Nephron progenitor cell (in vitro differentiated cells): ENCODE measurements around the gene ATRNL1.

Source experiments
- DNase-seq: peaks from one replicate; pipeline ENCODE4 v3.0.0; 2021
- H3K27ac Mint-ChIP-seq: 2 replicates; pipeline ENCODE4 v1.8.0; 2021; ENCODE audit warnings: mild to moderate bottlenecking, moderate library complexity, mixed read lengths
- H3K27me3 Mint-ChIP-seq: 2 replicates; pipeline ENCODE4 v1.8.0; 2021; ENCODE audit warnings: mild to moderate bottlenecking, low read depth, mixed read lengths; ENCODE audit not compliant: poor library complexity
- H3K36me3 Mint-ChIP-seq: 2 replicates; pipeline ENCODE4 v1.8.0; 2021; ENCODE audit warnings: low read depth, mixed read lengths
- H3K4me1 Mint-ChIP-seq: 2 replicates; pipeline ENCODE4 v1.8.0; 2021; ENCODE audit warnings: mixed read lengths
- H3K4me3 Mint-ChIP-seq: 2 replicates; pipeline ENCODE4 v1.8.0; 2021; ENCODE audit warnings: mild to moderate bottlenecking, moderate library complexity, mixed read lengths
- H3K9me3 Mint-ChIP-seq: 2 replicates; pipeline ENCODE4 v1.8.0; 2021; ENCODE audit warnings: mild to moderate bottlenecking, moderate library complexity, mixed read lengths
- TF ChIP-seq, protein P1 (sequence below): fragments of 200-600 bp; sonication (generic); IDR thresholded peaks from 2 replicates; pipeline ENCODE4 v1.5.0; 2021; ENCODE audit warnings: antibody characterized with exemption

Gene ATRNL1, protein sequence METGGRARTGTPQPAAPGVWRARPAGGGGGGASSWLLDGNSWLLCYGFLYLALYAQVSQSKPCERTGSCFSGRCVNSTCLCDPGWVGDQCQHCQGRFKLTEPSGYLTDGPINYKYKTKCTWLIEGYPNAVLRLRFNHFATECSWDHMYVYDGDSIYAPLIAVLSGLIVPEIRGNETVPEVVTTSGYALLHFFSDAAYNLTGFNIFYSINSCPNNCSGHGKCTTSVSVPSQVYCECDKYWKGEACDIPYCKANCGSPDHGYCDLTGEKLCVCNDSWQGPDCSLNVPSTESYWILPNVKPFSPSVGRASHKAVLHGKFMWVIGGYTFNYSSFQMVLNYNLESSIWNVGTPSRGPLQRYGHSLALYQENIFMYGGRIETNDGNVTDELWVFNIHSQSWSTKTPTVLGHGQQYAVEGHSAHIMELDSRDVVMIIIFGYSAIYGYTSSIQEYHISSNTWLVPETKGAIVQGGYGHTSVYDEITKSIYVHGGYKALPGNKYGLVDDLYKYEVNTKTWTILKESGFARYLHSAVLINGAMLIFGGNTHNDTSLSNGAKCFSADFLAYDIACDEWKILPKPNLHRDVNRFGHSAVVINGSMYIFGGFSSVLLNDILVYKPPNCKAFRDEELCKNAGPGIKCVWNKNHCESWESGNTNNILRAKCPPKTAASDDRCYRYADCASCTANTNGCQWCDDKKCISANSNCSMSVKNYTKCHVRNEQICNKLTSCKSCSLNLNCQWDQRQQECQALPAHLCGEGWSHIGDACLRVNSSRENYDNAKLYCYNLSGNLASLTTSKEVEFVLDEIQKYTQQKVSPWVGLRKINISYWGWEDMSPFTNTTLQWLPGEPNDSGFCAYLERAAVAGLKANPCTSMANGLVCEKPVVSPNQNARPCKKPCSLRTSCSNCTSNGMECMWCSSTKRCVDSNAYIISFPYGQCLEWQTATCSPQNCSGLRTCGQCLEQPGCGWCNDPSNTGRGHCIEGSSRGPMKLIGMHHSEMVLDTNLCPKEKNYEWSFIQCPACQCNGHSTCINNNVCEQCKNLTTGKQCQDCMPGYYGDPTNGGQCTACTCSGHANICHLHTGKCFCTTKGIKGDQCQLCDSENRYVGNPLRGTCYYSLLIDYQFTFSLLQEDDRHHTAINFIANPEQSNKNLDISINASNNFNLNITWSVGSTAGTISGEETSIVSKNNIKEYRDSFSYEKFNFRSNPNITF (N-terminal part only)

DNA sequence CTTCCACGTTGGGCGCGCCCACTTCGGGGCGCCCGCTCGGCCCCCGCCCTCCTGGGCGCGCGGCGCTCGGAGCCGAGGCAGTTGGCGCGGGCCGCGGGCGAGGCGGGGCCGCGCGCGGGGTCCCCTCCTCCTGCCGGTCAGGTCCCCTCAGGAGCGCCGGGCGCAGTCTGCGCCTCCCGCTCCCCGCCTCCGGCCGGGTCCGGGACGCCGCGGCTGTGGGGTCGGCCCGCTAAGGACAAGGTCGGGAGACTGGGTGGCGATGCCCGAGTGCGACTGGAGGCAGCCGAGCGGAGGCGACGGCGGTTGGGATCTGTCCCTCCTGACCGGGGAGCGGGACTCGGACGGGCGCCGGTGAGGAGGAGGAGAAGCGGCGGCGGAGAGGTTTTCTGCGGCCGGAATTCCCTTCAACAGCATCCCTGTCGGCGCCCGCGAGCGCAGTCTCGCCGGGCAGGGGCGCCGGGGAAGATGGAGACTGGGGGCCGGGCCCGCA, at the start of gene ATRNL1:
ATRNL1 (plus strand) TSS at position 80 of the 490 bp plus-strand sequence; CDS start at position 466, 386 bp downstream.
- Mint-ChIP-seq H3K27ac (peak within 1 kb of the TSS; percentile 97), H3K4me1 (peaks cover 42% of the 10 kb centered on the region), H3K9me3 (peaks cover 9% of the 10 kb centered on the region), H3K36me3 (peaks cover 5% of the 10 kb centered on the region), H3K4me3 (peak within 1 kb of the TSS; percentile 93), H3K27me3 (peaks cover 7% of the 10 kb centered on the region)
- peak; percentile 72 for DNase-seq
- TF ChIP-seq, protein P1, sequence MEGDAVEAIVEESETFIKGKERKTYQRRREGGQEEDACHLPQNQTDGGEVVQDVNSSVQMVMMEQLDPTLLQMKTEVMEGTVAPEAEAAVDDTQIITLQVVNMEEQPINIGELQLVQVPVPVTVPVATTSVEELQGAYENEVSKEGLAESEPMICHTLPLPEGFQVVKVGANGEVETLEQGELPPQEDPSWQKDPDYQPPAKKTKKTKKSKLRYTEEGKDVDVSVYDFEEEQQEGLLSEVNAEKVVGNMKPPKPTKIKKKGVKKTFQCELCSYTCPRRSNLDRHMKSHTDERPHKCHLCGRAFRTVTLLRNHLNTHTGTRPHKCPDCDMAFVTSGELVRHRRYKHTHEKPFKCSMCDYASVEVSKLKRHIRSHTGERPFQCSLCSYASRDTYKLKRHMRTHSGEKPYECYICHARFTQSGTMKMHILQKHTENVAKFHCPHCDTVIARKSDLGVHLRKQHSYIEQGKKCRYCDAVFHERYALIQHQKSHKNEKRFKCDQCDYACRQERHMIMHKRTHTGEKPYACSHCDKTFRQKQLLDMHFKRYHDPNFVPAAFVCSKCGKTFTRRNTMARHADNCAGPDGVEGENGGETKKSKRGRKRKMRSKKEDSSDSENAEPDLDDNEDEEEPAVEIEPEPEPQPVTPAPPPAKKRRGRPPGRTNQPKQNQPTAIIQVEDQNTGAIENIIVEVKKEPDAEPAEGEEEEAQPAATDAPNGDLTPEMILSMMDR, result no peak

DNA sequence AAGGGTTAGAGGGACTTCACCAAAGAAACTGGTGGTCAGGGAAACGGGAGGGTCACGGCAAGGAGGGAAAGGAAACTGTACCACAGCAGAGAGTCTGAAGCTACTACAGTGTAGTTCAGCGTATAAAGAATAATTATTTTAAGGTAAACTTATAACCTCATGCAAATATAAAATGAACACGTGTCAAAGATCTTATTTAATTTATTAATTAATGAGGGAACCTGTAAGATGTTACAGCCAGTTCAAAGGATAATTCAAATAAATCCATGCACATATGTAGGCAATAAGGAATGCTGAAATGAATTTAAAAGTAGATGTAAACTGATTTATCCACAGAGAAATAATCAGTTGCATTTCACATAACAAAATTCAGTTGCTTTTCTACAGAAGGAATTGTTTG, 49.4 kb upstream of the ATRNL1 start:
- Mint-ChIP-seq H3K27me3 (no peaks in the 10 kb centered on the region), H3K4me3 (no peak overlapping the region), H3K27ac (no peak overlapping the region), H3K9me3 (peaks cover 11% of the 10 kb centered on the region), H3K36me3 (no peaks in the 10 kb centered on the region), H3K4me1 (no peaks in the 10 kb centered on the region)
- no peak for DNase-seq
- TF ChIP-seq, protein P1, result no peak

DNA sequence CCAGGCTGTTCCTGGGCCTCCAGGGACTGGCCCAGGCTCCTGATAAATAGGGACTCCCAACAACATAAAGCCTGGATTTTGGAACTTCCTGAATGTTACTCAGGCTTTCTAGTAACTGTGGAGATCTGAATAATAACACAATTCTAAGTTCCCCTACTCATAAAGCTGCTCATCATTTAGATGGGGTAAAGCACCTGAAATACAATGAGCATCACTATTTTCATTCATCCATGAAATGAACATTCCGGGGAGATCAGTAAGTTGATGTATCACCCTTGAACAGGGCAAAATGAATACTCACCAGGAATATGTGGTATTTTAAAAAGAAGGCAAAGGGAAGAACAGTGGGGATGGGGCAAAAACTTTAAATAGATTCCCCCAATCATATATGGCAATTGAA, 48.3 kb upstream of the ATRNL1 start:
- H3K4me3 Mint-ChIP-seq, result no peak overlapping the region
- H3K36me3 Mint-ChIP-seq, result no peaks in the 10 kb centered on the region
- no peaks in the 10 kb centered on the region for H3K27me3 Mint-ChIP-seq
- H3K9me3 Mint-ChIP-seq, result peaks cover 11% of the 10 kb centered on the region
- peaks cover 2% of the 10 kb centered on the region for H3K4me1 Mint-ChIP-seq
- no peak overlapping the region for H3K27ac Mint-ChIP-seq
- TF ChIP-seq, protein P1, result no peak
- no peak for DNase-seq

DNA sequence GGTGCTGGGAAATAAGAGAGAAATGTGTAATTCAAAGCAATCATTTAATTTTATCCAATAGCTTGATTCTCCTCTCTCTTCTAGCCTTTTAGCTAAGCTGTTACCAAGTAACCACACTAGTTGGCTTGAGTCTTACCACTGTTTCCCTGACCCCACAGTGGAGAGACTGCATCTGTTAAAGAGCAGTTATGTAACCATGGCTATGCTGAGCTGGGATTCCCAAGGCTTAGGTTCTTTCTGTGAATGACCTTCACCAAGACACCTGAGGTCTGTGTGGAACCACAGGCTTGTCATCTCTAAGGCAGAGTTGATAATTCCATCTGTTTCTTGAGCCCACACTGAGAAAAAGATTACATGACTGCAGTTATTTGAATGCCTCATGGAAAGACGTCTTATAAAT, 47.7 kb upstream of the ATRNL1 start:
- Mint-ChIP-seq H3K27me3 (no peaks in the 10 kb centered on the region), H3K4me1 (peaks cover 8% of the 10 kb centered on the region), H3K27ac (no peak overlapping the region), H3K9me3 (peaks cover 11% of the 10 kb centered on the region), H3K36me3 (no peaks in the 10 kb centered on the region), H3K4me3 (no peak overlapping the region)
- DNase-seq, result no peak
- TF ChIP-seq, protein P1, result no peak

DNA sequence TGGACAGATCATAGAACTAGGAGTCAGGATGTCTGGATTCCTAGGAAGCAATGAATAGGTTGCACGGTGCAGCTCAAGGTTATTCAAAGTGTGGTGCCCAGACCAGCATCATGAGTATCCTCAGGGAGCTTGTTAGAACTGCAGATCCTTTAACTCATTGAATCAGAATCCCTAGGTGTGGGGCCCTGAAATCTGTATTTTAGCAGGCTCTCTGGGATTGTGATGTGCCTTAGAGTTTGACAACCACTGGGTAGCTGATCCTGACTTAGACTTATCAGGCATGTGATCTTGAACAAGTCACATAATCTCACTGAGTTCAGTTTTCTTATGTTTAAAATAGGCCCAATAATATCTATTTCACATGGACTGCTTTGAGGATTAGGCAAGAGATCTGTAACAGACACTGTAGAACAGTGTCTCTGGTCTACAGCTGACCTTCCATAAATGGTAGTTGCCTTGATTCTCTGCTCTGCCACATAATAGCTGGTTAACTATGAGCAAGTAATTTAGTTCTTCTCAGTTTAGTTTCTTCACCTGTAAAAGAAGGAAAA, 46.4 kb upstream of the ATRNL1 start:
- Mint-ChIP-seq H3K9me3 (peaks cover 7% of the 10 kb centered on the region), H3K4me1 (peaks cover 8% of the 10 kb centered on the region), H3K27me3 (no peaks in the 10 kb centered on the region), H3K27ac (no peak overlapping the region), H3K4me3 (no peak overlapping the region), H3K36me3 (no peaks in the 10 kb centered on the region)
- TF ChIP-seq, protein P1, result no peak
- DNase-seq, result no peak
